Measurements from ENCODE around the gene CCDC146.

DNA sequence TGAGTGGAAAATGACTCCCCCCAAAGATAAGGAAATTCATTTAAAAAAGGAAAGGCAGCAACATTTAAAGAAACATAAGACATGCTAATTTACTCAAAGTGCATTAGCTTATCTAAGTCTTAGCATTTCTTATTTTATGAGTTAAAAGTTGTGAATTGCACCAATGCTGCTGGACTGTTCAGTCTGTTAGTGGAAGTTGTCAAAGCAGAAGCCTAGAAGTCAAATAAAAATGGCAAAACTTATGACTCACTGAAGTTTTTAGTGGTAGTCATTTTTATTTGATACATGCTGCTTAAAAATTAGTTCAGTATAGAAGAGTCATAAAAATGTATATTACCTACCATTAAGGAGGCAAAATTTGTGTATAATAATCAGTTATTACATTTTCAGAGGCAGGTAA, 168.0 kb downstream of the CCDC146 start:
- TF ChIP-seq, protein P1, sequence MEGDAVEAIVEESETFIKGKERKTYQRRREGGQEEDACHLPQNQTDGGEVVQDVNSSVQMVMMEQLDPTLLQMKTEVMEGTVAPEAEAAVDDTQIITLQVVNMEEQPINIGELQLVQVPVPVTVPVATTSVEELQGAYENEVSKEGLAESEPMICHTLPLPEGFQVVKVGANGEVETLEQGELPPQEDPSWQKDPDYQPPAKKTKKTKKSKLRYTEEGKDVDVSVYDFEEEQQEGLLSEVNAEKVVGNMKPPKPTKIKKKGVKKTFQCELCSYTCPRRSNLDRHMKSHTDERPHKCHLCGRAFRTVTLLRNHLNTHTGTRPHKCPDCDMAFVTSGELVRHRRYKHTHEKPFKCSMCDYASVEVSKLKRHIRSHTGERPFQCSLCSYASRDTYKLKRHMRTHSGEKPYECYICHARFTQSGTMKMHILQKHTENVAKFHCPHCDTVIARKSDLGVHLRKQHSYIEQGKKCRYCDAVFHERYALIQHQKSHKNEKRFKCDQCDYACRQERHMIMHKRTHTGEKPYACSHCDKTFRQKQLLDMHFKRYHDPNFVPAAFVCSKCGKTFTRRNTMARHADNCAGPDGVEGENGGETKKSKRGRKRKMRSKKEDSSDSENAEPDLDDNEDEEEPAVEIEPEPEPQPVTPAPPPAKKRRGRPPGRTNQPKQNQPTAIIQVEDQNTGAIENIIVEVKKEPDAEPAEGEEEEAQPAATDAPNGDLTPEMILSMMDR (IDR thresholded peaks at IDR 0.05) = no peak
- TF ChIP-seq EZH2 (IDR thresholded peaks at IDR 0.05) = no peak
- TF ChIP-seq EZH2phosphoT487 (IDR thresholded peaks at IDR 0.05) = no peak
